ENCODE measurements around the gene RPLP2. TPM values are rescaled to one million over a fixed set of nuclear protein-coding genes. Genes with fewer than 3 reads are reported as not detected.

RPLP2 gene
- total RNA-seq, 1 experiment from 2014 or later: 1,270 TPM

DNA sequence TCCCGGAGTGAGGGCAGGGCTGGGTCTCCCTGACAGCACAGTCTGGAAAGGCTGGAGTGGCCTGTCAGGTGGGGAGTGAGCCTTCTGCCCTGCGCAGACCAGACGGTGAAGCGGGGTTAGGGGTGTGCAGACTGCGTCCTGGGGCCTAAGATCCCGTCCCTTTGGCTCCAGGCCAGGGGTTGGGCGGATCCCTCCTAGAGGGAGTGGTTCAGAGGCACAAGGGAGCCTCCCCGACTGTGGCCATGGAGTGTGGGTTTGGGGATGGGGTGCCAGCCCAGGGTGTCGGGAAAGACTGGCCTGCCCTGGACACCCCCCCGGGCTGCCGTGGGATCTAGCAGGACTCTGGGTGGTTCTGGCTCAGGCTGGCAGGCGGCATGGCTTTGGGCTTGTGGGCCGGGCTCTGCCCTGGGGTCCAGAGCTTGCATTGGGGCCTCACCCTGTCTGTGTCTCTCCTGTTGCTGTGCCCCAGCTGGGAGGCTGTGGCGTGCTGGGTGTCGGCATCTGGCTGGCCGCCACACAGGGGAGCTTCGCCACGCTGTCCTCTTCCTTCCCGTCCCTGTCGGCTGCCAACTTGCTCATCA is 52.4 kb downstream of the RPLP2 start:
- Histone ChIP-seq H3K27me3 (ENCODE audit: insufficient read depth, low read depth) (no peaks in the 10 kb centered on the region), H3K27ac (no peak overlapping the region), H3K4me3 (no peak overlapping the region), H3K4me1 (replicated peaks; ENCODE audit: insufficient read depth) (no peaks in the 10 kb centered on the region), H3K4me2 (no peak overlapping the region), H2AFZ (no peak overlapping the region), H3F3A (ENCODE audit: insufficient read depth, low read depth) (no peaks in the 10 kb centered on the region), H3K9me3 (ENCODE audit: insufficient read depth, low read depth) (no peaks in the 10 kb centered on the region), H4K20me1 (ENCODE audit: insufficient read depth) (no peaks in the 10 kb centered on the region; the same call in 1 of the 2 replicates), H3K9me2 (ENCODE audit: insufficient read depth) (no peaks in the 10 kb centered on the region), H3K79me2 (ENCODE audit: low read depth) (no peaks in the 10 kb centered on the region), H3K36me3 (ENCODE audit: low read depth) (no peaks in the 10 kb centered on the region)
- intact Hi-C loops (cut with micrococcal nuclease; ENCODE audit: unreplicated experiment): no loop called here
- no peak for DNase-seq
- POLR2A ChIA-PET (ENCODE audit: unreplicated experiment): no interaction called here
- BruUV-seq (replicated peaks): no TSS peak
- no peak for TF ChIP-seq EZH2 (IDR thresholded peaks at IDR 0.05; ENCODE audit: low read depth)
- TF ChIP-seq CTCF (conservative IDR thresholded peaks at IDR 0.05): no peak
- CTCF ChIA-PET: no interaction called here

Other genes with a start within 250 kb of the RPLP2 start
- 12.8 and 16.3 TPM in 2 replicates for gene LMNTD2, start 249.2 kb upstream of the RPLP2 start, total RNA-seq (2021)
- gene RASSF7, start 249.0 kb upstream of the RPLP2 start, total RNA-seq (2021): 36.2 and 40.8 TPM in 2 replicates
- 21.7 and 24.5 TPM in 2 replicates for gene PHRF1, start 233.5 kb upstream of the RPLP2 start, total RNA-seq (2021)
- 10.7 and 13.1 TPM in 2 replicates for gene IRF7, start 194.0 kb upstream of the RPLP2 start, total RNA-seq (2021)
- gene CDHR5, start 185.0 kb upstream of the RPLP2 start, total RNA-seq (2021): not detected in 2 replicates
- not detected in 2 replicates for gene SCT, start 182.8 kb upstream of the RPLP2 start, total RNA-seq (2021)
- 0.35 and 1.4 TPM in 2 replicates for gene DRD4, start 172.7 kb upstream of the RPLP2 start, total RNA-seq (2021)
- gene DEAF1, start 114.7 kb upstream of the RPLP2 start, total RNA-seq (2021): 36.9 and 44.4 TPM in 2 replicates
- 34.0 and 36.6 TPM in 2 replicates for gene TMEM80, start 114.2 kb upstream of the RPLP2 start, total RNA-seq (2021)
- gene EPS8L2, start 103.7 kb upstream of the RPLP2 start, total RNA-seq (2021): 228 and 229 TPM in 2 replicates
- 434 and 446 TPM in 2 replicates for gene TALDO1, start 62.5 kb upstream of the RPLP2 start, total RNA-seq (2021)
- gene GATD1, start 32.5 kb upstream of the RPLP2 start, total RNA-seq (2021): 52.7 and 61.9 TPM in 2 replicates
- not detected in 2 replicates for gene CEND1, start 19.9 kb upstream of the RPLP2 start, total RNA-seq (2021)
- gene SLC25A22, start 11.7 kb upstream of the RPLP2 start, total RNA-seq (2021): 24.6 and 25.8 TPM in 2 replicates
- gene PIDD1, start 4.7 kb upstream of the RPLP2 start, total RNA-seq (2021): 16.7 and 24.3 TPM in 2 replicates
- gene PNPLA2, start 8.9 kb downstream of the RPLP2 start, total RNA-seq (2021): 137 and 142 TPM in 2 replicates
- 17.5 and 21.2 TPM in 2 replicates for gene CRACR2B, start 18.0 kb downstream of the RPLP2 start, total RNA-seq (2021)
- 184 and 199 TPM in 2 replicates for gene CD151, start 23.0 kb downstream of the RPLP2 start, total RNA-seq (2021)
- gene POLR2L, start 32.6 kb downstream of the RPLP2 start, total RNA-seq (2021): 87.4 and 99.7 TPM in 2 replicates
- 30.4 and 43.6 TPM in 2 replicates for gene TSPAN4, start 32.9 kb downstream of the RPLP2 start, total RNA-seq (2021)
- gene CHID1, start 100.8 kb downstream of the RPLP2 start, total RNA-seq (2021): 66.1 and 85.6 TPM in 2 replicates
- 39.4 and 44.0 TPM in 2 replicates for gene AP2A2, start 115.9 kb downstream of the RPLP2 start, total RNA-seq (2021)
- gene MUC6, start 226.8 kb downstream of the RPLP2 start, total RNA-seq (2021): 0.07 TPM in 1 of 2 replicates, not detected in the other